Activated CD8-positive, alpha-beta memory T cell treated with anti-CD3 and anti-CD28 coated beads, Interleukin-2, amount 50 U/mL, for 24 hours (primary cell): ENCODE data around the gene ZYX.

ENCODE experiments used
- DNase-seq: peaks from one replicate; pipeline ENCODE4 v3.0.0-alpha.2; 2020; ENCODE audit errors: extremely low read depth

Gene ZYX

DNA sequence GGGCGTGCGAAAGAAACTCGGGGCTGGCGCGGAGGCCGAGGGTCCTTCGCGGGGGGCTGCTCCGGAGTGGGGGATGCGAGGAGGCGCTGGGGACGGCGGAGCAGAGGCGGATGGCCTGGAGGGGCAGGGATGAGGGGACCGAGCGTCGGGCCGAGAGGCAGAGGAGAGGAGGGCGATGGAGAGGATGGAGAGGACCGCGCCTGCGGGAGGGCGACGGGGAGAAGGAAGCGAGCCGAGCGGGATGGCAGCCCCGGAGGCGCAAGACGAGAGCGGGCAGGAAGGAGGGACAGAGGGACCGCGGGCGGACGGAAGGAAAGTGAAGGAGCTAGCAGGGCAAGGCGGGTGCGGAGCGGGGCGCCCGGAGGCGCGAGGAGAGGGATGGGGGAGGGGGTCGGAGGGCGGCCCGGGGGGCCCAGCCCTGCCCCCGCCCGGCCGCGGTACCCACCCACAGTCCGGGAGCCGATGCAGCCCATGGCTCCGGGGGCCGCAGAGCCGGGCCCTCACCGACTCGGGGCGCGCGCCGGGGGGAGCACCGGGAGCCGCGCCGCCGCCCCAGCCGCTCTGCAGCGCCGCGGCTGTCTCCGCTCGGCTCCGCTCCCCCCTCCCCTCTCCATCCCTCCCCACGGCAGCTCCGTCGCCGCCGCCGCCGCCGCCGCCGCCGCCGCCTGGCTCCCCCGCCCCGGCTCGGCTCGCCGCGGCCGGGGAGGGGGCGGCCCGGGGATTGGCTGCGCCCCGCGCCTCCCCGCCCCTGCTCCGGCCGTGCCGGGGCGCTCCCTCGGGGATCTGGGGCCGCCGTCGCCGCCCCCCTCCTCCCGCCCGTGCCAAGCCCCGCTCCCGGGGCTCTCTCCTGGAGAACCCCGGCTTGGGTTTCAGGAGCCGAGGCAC is 18.8 kb upstream of the ZYX start, which contains the start of gene FAM131B:
TSS of gene FAM131B (minus strand) at position 583 of the 885 bp plus-strand sequence. CDS start at position 473, 110 bp downstream.
- no peak for DNase-seq

DNA sequence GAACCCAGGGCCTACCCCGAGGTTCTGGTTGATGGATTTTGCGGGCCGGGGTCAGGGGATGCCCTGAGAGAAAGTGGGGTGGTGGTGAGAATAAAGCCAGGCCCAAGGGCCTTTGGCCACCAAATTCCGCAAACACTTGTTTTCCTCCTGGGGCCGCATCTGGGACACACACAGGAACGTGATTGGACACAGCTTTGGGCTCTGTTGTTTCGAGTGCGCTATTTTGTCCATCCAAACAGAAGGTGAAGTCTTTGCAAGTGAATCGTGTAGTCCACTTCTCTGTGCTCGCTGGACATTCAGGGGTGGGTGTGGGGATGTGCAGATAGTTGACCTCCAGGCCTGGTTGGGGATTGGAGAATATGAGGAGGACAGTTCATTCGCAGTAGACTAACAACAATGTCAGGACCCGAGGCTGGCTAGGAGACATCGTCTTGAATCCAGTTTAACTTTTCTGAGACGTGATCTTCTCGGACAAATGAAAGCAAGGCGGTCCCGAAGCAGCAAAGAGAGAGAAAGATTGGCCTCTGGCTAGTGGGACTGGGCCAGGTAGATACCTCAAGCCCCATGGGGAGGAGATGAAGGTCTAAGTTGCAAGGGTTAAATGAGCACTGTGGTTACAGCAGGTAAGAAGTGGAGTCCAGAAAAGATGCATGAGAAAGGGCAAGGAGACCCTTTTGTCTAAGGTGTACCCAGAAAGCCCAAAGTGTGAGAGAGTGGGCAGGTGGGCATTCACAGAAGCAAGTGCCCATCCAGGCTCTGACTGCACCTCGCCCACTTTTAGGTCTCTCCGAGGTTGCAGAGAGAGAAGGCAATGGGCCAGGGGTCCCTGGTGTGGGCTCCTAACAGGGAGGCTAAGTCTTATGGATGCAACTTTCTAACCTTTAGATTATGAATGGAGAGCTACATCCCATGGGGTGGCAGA is 17.9 kb upstream of the ZYX start:
- DNase-seq: no peak

GRCh38 chr7:143367972-143368371 is 13.2 kb upstream of the ZYX start:
- no peak for DNase-seq

DNA sequence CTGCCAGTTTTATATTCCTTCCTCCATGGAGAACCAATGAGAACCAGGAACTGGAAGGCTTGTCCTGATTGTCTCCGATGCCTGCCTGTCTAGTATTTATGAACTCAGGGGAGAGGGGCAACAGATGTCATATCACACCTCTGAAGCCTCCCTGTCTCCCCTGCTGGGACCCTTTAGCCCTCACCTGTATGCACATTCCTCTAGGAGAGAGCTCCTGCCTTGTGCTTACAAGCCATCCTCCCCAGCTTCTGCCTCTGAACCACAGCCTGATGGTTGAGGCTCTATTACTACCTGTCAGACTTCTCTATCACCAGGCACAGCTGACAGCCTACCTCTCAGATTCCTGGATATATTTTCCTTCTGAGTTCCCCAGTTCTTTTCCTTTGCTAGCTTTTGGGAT is 12.8 kb upstream of the ZYX start:
- DNase-seq: no peak

DNA sequence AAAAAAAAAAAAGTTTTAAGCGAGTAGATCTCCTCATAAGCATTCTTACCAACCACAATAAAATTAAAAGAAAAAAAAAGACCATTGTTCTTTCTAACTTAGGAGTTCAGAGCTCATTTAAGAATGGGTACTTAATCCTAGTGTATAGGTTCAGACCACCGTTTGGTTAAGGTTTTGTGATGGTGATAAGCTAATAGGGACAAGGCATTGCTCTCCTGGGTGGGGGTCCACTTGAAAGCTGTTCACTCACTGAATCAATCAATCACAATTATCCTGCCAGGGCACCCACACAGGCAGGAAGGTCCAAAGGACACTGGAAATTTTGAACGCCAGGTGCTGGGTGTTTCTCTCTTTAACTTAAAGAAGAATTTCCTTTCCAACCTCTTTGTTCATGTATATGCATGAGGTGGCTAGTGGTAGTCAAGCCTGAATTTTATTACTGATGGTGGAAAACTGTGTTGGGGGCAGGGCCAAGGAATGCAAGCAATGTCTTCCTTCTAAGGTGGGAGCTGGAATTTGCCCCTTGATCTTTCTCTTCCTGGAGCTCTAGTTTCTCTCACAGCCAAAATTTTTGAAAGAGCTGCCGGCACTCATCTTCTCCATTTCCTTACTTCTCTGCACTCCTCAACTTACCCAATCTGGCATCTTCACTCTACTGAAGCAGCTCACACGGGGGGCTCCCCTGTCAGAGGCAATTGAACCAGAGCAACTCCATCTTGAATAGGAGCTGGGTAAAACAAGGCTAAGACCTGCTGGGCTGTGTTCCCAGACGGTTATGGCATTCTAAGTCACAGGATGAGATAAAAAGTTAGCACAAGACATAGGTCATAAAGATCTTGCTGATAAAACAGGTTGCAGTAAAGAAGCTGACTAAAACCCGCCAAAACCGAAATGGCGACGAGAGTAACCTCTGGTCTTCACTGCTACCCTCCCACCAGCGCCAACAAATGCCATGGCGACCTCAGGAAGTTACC is 11.2 kb upstream of the ZYX start:
- DNase-seq: no peak

DNA sequence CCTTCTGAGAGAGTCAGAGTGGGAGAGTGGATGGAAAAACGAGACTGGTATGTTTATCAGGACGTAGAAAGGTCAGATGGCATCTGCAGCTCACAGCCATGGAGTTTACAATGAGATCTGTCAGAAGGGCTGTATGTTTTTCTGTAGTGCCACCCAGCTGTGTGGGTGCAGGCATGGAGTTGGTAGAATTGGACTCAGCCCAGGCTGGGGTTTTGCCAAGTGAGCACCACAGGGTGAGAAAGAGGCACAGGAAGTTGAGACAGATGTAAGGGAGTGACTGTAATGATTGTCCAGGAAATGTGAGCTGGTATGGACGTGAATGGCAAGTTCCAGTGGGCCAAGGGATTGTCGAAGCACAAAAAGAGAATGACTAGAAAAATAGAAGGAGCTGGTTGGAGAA is 9.1 kb upstream of the ZYX start:
- no peak for DNase-seq

DNA sequence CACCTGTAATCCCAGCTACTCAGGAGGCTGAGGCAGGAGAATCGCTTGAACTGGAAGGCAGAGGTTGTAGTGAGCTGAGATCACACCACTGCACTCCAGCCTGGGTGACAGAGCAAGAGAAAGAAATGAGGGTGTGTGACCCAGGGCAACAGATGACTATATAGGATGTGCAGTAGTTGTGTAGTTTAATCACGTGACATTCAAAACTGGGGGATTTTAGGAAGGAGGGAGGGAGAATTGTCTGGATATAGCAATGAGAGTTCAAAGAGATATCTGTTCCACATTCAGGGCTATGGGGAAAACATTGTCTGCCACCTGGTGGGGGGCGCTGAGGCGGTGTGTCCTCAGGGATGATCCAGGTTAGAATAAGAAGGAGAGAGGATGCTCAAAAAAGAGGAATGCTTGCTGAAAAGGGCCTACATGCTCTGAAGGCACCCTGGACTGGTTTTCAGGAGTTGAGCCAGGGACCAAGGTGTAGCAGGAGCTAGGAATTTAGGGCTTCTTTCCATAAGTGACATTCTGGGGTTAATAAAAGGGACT is 7.8 kb upstream of the ZYX start:
- DNase-seq: no peak

DNA sequence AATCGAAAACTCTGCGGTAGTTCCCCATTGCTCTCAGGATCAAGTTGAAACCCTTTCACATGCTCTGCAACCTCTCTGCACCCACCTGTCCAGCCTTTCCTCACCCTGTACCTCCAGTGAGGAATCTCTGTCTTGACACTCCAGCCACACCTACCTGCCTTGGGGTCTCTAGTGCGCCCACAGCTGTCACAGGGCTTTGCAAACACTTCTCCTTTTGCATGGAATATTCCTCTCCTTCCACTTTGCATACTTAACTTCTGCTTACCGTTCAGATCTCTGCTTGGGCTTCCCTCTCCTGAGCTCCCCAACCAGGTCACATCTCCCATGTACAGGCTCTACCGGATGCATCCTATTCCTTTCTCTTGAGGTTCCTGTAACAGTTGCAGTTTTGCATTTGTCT is 6.6 kb upstream of the ZYX start:
- DNase-seq: no peak

GRCh38 chr7:143375298-143376034 is 5.7 kb upstream of the ZYX start:
- no peak for DNase-seq

DNA sequence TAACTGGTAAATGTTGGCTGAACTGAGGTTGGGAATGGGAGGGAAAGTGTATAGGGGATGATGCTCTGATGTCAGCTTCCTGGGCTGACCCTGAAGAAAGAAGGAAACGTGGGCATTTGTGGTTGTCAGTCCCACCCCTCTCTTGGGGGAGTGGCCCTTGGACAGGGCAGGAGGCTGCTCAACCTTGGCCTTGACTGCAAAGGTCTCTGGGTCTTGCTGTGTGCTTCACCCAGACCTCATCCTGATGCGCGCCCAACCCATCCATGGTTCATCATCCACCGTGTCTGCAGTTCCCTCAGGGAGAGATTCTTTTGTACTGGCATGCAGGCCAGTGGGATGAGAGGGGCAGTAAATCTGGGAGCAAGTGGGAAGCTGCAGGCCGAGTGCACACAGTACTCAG is 4.7 kb upstream of the ZYX start:
- no peak for DNase-seq

- no peak for DNase-seq
Measured at GRCh38 chr7:143379611-143380259, 1.4 kb upstream of the ZYX start.

DNA sequence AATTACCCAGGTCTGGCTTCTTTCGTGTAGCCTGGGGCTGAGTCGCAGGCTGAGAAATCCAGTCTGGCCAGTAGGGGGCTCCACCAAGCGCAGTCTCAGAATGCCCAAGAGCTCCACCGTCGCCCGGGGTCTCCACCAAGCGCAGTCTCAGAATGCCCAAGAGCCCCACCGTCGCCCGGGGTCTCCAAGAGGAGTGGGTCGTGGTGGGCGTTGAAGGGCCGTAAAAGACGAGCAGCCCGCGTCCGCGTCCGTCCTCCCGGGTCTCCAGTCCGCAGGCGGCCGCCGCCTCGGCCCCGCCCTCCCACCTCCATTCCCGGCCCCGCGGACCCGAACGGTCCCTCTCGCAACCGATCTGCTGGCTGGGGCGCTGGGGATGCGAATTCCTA is 892 bp upstream of the ZYX start:
- peak; percentile 78 for DNase-seq

GRCh38 chr7:143381427-143382125 is 431 bp downstream of the ZYX start:
- DNase-seq: no peak

DNA sequence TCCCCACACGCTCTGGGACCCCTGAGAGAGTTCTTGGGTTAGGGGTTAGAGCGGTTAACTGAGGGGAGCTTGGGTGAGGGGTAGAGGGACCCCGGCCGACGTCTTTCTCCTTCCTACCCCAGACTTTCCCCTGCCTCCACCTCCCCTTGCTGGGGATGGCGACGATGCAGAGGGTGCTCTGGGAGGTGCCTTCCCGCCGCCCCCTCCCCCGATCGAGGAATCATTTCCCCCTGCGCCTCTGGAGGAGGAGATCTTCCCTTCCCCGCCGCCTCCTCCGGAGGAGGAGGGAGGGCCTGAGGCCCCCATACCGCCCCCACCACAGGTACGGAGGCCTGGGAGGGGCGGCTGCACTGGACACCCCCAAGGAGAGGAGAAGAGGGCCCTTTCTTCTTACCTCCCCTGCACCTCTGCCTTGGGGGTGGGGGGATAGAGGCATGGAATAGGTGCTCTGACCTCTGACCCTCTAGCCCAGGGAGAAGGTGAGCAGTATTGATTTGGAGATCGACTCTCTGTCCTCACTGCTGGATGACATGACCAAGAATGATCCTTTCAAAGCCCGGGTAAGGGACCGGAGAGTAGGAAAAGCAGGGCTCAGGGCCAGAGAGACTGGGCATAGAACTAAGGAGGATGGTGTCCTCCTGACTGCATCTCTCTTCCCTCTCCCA is 1.1 kb downstream of the ZYX start:
- no peak for DNase-seq

- no peak for DNase-seq
Measured at GRCh38 chr7:143382791-143383641, 1.9 kb downstream of the ZYX start.

- no peak for DNase-seq
Measured at GRCh38 chr7:143383642-143383957, 2.5 kb downstream of the ZYX start.

DNA sequence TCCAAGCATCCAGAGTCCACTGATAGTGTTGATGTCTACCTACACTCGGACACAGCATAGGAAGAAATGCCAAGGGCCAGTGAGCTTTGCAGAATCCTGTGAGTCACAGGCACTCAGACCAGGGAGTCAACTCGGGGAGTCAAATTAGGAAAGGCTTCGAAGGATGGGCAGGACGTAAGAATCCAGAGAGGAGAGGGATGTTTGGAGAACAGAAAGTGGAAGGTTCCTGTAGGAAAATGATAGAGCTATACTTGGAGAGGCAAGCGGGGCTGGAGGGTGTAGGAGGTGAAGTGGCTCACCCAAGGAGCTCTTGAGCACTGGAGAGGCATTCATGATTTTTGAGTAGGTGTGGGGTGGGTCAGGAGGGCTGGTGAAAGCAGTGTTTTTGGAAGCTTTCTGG is 3.0 kb downstream of the ZYX start:
- DNase-seq: no peak
